DOHH2 (cell line): ENCODE measurements around the gene PPP1R3F.

Experiments
- H3F3A ChIP-seq: fragments of 200-600 bp; sonication (generic), shearing (Covaris generic); 2 replicates; pipeline ENCODE4 v1.6.0; 2016; ENCODE audit warnings: antibody characterized with exemption, mild to moderate bottlenecking; ENCODE audit not compliant: control insufficient read depth, insufficient read depth
- H3K27ac ChIP-seq: fragments of 200-600 bp; sonication (generic); 2 replicates; pipeline ENCODE4 v1.5.1; 2014; ENCODE audit warnings: low read depth, mild to moderate bottlenecking, low read length, moderate library complexity
- H3K27me3 ChIP-seq: fragments of 200-600 bp; sonication (generic); 2 replicates; pipeline ENCODE4 v1.6.1; 2014; ENCODE audit warnings: mild to moderate bottlenecking, low read length, mixed read lengths; ENCODE audit not compliant: control insufficient read depth
- H3K36me3 ChIP-seq: fragments of 200-600 bp; sonication (generic); 2 replicates; pipeline ENCODE4 v1.6.1; 2014; ENCODE audit warnings: mild to moderate bottlenecking, low read length, moderate library complexity, mixed read lengths; ENCODE audit not compliant: control insufficient read depth
- H3K4me1 ChIP-seq: fragments of 200-600 bp; sonication (generic); 2 replicates; pipeline ENCODE4 v1.6.1; 2014; ENCODE audit warnings: mild to moderate bottlenecking, low read length, mixed read lengths; ENCODE audit not compliant: control insufficient read depth
- H3K4me2 ChIP-seq: fragments of 200-600 bp; sonication (generic); 2 replicates; pipeline ENCODE4 v1.6.0; 2014; ENCODE audit warnings: mild to moderate bottlenecking, low read length, moderate library complexity
- H3K4me3 ChIP-seq: fragments of 200-600 bp; sonication (generic); 2 replicates; pipeline ENCODE4 v1.5.1; 2014; ENCODE audit warnings: mild to moderate bottlenecking, low read length, mixed read lengths
- H3K79me2 ChIP-seq: fragments of 200-600 bp; sonication (generic); 2 replicates; pipeline ENCODE4 v1.6.1; 2014; ENCODE audit warnings: mild to moderate bottlenecking, low read length, mixed read lengths; ENCODE audit not compliant: control insufficient read depth
- H3K9me2 ChIP-seq: fragments of 200-600 bp; sonication (generic); replicated peaks from 2 replicates; pipeline ENCODE4 v1.6.1; 2014; ENCODE audit warnings: mild to moderate bottlenecking, low read length, mixed read lengths; ENCODE audit not compliant: control insufficient read depth
- H3K9me3 ChIP-seq: fragments of 200-600 bp; sonication (generic); 2 replicates; pipeline ENCODE4 v1.6.1; 2014; ENCODE audit warnings: antibody characterized with exemption, low read length, mixed read lengths; ENCODE audit not compliant: control insufficient read depth, insufficient read depth
- H4K20me1 ChIP-seq: fragments of 200-600 bp; sonication (generic); 2 replicates; pipeline ENCODE4 v1.6.0; 2014; ENCODE audit warnings: low read depth, mild to moderate bottlenecking, antibody characterized with exemption, low read length, moderate library complexity; ENCODE audit not compliant: control insufficient read depth, insufficient read depth
- EZH2phosphoT487 ChIP-seq: fragments of 200-600 bp; sonication (generic); IDR thresholded peaks from 2 replicates; pipeline ENCODE4 v1.6.1; 2017; ENCODE audit warnings: borderline replicate concordance, mild to moderate bottlenecking, antibody characterized with exemption, low read length, moderate library complexity, mixed read lengths
- TF ChIP-seq, protein P1 (sequence below): fragments of 200-600 bp; sonication (generic); IDR thresholded peaks from one replicate; pipeline ENCODE4 v1.5.1; 2014; ENCODE audit warnings: antibody characterized with exemption, mild to moderate bottlenecking, low read depth, low read length; ENCODE audit not compliant: poor library complexity, severe bottlenecking

The PPP1R3F gene

GRCh38 chrX:49268702-49269009, 937 bp upstream of the PPP1R3F start:
- Histone ChIP-seq H3K79me2 (peaks cover 38% of the 10 kb centered on the region), H3K27me3 (no peaks in the 10 kb centered on the region), H3K9me3 (no peaks in the 10 kb centered on the region), H3K4me2 (peak overlapping the region; percentile 70), H3K27ac (peak overlapping the region; percentile 42), H3K36me3 (peaks cover 7% of the 10 kb centered on the region; the same call in 1 of the 2 replicates), H3K9me2 (no peaks in the 10 kb centered on the region), H4K20me1 (no peaks in the 10 kb centered on the region), H3F3A (no peaks in the 10 kb centered on the region), H3K4me1 (peaks cover 30% of the 10 kb centered on the region), H3K4me3 (peak overlapping the region; percentile 85)
- TF ChIP-seq, protein P1, sequence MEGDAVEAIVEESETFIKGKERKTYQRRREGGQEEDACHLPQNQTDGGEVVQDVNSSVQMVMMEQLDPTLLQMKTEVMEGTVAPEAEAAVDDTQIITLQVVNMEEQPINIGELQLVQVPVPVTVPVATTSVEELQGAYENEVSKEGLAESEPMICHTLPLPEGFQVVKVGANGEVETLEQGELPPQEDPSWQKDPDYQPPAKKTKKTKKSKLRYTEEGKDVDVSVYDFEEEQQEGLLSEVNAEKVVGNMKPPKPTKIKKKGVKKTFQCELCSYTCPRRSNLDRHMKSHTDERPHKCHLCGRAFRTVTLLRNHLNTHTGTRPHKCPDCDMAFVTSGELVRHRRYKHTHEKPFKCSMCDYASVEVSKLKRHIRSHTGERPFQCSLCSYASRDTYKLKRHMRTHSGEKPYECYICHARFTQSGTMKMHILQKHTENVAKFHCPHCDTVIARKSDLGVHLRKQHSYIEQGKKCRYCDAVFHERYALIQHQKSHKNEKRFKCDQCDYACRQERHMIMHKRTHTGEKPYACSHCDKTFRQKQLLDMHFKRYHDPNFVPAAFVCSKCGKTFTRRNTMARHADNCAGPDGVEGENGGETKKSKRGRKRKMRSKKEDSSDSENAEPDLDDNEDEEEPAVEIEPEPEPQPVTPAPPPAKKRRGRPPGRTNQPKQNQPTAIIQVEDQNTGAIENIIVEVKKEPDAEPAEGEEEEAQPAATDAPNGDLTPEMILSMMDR: no peak
- no peak for TF ChIP-seq EZH2phosphoT487

DNA sequence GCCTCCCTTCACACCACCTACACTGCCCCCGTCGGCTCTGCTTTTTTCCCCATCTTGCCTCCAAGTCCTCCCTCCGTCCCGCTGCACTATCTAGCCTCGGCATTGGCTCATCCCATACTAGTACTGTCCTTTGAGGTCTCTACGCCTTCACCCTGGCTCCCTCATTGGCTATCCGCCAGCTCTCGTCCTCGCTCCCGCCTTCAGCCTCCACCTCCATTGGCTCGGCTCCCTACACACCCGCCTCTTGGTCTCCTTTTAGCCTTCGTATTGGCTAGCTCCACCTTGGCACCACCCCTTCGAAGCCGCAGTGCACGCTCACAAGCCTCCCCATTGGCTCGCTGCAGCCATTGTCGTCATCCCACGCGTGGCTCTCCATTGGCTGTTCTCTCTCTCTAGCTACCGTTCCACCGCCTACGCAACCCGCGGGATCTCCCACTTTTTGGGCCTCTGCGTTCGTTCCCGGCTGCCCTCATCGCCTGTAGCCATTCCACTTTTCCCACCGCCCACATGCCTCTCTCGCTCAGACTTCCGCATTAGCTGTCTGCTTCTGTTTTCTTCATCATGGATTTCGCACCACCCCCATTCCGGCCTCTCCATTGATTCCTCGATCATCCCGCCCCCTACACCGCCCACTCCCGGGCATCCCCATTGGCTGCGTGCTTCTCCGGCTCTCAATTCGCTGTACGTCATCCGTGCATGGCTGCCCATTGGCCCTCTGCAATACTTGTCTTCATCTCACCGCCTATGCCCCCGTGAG, 405 bp upstream of the PPP1R3F start:
- H3K9me2 ChIP-seq: no peaks in the 10 kb centered on the region
- H3K36me3 ChIP-seq: peaks cover 8% of the 10 kb centered on the region; the same call in 1 of the 2 replicates
- no peaks in the 10 kb centered on the region for H3F3A ChIP-seq
- TF ChIP-seq EZH2phosphoT487: no peak
- TF ChIP-seq, protein P1: no peak
- no peaks in the 10 kb centered on the region for H3K9me3 ChIP-seq
- peaks cover 30% of the 10 kb centered on the region for H3K4me1 ChIP-seq
- no peaks in the 10 kb centered on the region for H3K27me3 ChIP-seq
- H4K20me1 ChIP-seq: no peaks in the 10 kb centered on the region
- peak overlapping the region; percentile 85 for H3K4me3 ChIP-seq
- peaks cover 43% of the 10 kb centered on the region for H3K79me2 ChIP-seq
- H3K4me2 ChIP-seq: peak overlapping the region; percentile 70
- H3K27ac ChIP-seq: peak overlapping the region; percentile 71

GRCh38 chrX:49270249-49270921, 792 bp downstream of the PPP1R3F start:
- H3K4me3 ChIP-seq: peak overlapping the region; percentile 85
- no peak for TF ChIP-seq EZH2phosphoT487
- TF ChIP-seq, protein P1: no peak
- H3K4me1 ChIP-seq: peaks cover 30% of the 10 kb centered on the region

More at GRCh38 chrX:49270249-49270921, 792 bp downstream of the PPP1R3F start:
- Histone ChIP-seq H3K27me3 (no peaks in the 10 kb centered on the region), H3F3A (no peaks in the 10 kb centered on the region), H3K27ac (0 out of 2 replicates have a peak overlapping the region, but pooled peaks have one; percentile 71), H4K20me1 (no peaks in the 10 kb centered on the region), H3K9me3 (no peaks in the 10 kb centered on the region), H3K79me2 (peaks cover 45% of the 10 kb centered on the region), H3K36me3 (peaks cover 8% of the 10 kb centered on the region; the same call in 1 of the 2 replicates), H3K9me2 (no peaks in the 10 kb centered on the region), H3K4me2 (peak overlapping the region; percentile 79)
